Left lung (tissue), 10 donors: ENCODE data around the gene CYP4B1. TPM values are rescaled to one million over a fixed set of nuclear protein-coding genes. Genes with fewer than 3 reads are reported as not detected.

Source experiments
- ATAC-seq: fragments of 200-7000 bp; cut with Tn5 transposase; one replicate; pipeline ENCODE4 v1.9.1; 2020; ENCODE audit warnings: moderate library complexity
- DNase-seq, 4 donors: peaks; one replicate each; pipeline ENCODE4 v3.0.0-alpha.2; 2013 to 2020
- H3K27ac ChIP-seq, 2 donors: fragments of 200-600 bp; sonication (generic) in 1 of 2; one replicate each; pipeline versions ENCODE4 v1.5.0 to v1.8.0; 2020 to 2021
- H3K27me3 ChIP-seq, 2 donors: fragments of 200-600 bp; sonication (generic) in 1 of 2; one replicate each; pipeline versions ENCODE4 v1.5.0 to v1.8.0; 2020 to 2021
- H3K36me3 ChIP-seq, 2 donors: fragments of 200-600 bp; sonication (generic) in 1 of 2; one replicate each; pipeline versions ENCODE4 v1.5.0 to v1.8.0; 2020 to 2021
- H3K4me1 ChIP-seq, 2 donors: fragments of 200-600 bp; one replicate each; pipeline ENCODE4 v1.8.0; 2021
- H3K4me3 ChIP-seq, 2 donors: fragments of 200-600 bp; sonication (generic) in 1 of 2; one replicate each; pipeline versions ENCODE4 v1.5.0 to v1.8.0; 2020 to 2021; ENCODE audit warnings: mild to moderate bottlenecking in 1 of 2
- H3K9me3 ChIP-seq, 2 donors: fragments of 200-600 bp; sonication (generic) in 1 of 2; one replicate each; pipeline versions ENCODE4 v1.5.0 to v1.8.0; 2020 to 2021
- CTCF ChIP-seq, 2 donors: fragments of 200-600 bp; sonication (generic) in 1 of 2; IDR thresholded peaks; one replicate each; pipeline versions ENCODE4 v1.5.0 to v1.8.0; 2021; ENCODE audit warnings: antibody characterized with exemption in 2 of 2
- intact Hi-C, 2 donors: fragments of 100-400 bp; cut with DNase I; formaldehyde crosslinking; loops; one replicate each; pipeline versions ENCODE4 v1.11.2 to v1.14.2; 2022
- polyA plus RNA-seq, 6 donors: library from polyadenylated mRNA; unstranded; fragments of 120-200 nt; gene quantifications; one replicate each; pipeline ENCODE4 v1.2.1, GENCODE V29; 2013; ENCODE audit not compliant: insufficient read length in 6 of 6
- total RNA-seq, 2 donors: library from RNA; stranded (reverse); fragmentation: NEBNext Ultra II Directional; extraction: Animal tissue kit (Norgen Biotek cat#: 25700); gene quantifications; one replicate each; pipeline ENCODE4 v1.2.1, GENCODE V29; 2021
- donor health status: DM: no; HTN: yes; CAD: no.
- donor health status: DM: no; HTN: no; CAD: no.

CYP4B1 gene
- total and polyA plus RNA-seq, 8 donors = 1.6 to 417 (median 2.5) TPM

GRCh38 chr1:46793126-46793525 lies 5.7 kb upstream of the CYP4B1 start:
- TF ChIP-seq CTCF (IDR thresholded peaks at IDR 0.05) = no peak
- intact Hi-C loops = no loop called here

GRCh38 chr1:46797696-46798470 lies 963 bp upstream of the CYP4B1 start:
- Histone ChIP-seq H3K4me1 (peaks cover under 1 to 3% of the 10 kb centered on the region in 2 donors), H3K4me3 (no peak overlapping the region), H3K27me3 (no peaks in the 10 kb centered on the region), H3K9me3 (no peaks in the 10 kb centered on the region), H3K27ac (no peak overlapping the region), H3K36me3 (no peaks in the 10 kb centered on the region)
- DNase-seq = no peak
- no peak for ATAC-seq
- TF ChIP-seq CTCF (IDR thresholded peaks at IDR 0.05) = no peak
- intact Hi-C loops = no loop called here

More at GRCh38 chr1:46793126-46793525, 5.7 kb upstream of the CYP4B1 start:
- DNase-seq (no peak), ATAC-seq (no peak)
- H3K27ac ChIP-seq = no peak overlapping the region
- H3K4me1 ChIP-seq = no peaks in the 10 kb centered on the region
- no peaks in the 10 kb centered on the region for H3K36me3 ChIP-seq
- no peaks in the 10 kb centered on the region for H3K9me3 ChIP-seq
- H3K4me3 ChIP-seq = no peak overlapping the region
- H3K27me3 ChIP-seq = no peaks in the 10 kb centered on the region

GRCh38 chr1:46800742-46801141 lies 1.9 kb downstream of the CYP4B1 start:
- no peaks in the 10 kb centered on the region for H3K27me3 ChIP-seq
- peak overlapping the region; percentile 16 to 36 for H3K27ac ChIP-seq
- ATAC-seq = no peak
- peak overlapping the region; percentile 10 to 16 for H3K4me3 ChIP-seq
- no peaks in the 10 kb centered on the region for H3K36me3 ChIP-seq
- DNase-seq = no peak
- TF ChIP-seq CTCF (IDR thresholded peaks at IDR 0.05) = no peak
- H3K4me1 ChIP-seq = peaks cover 12 to 21% of the 10 kb centered on the region in 2 donors
- intact Hi-C loops = no loop called here
- H3K9me3 ChIP-seq = no peaks in the 10 kb centered on the region

- peaks cover 17 to 29% of the 10 kb centered on the region in 2 donors for H3K4me1 ChIP-seq
- DNase-seq (peak in 2 of 4 donors; percentile 51 to 64), ATAC-seq (peak; percentile 67)
- no peaks in the 10 kb centered on the region for H3K27me3 ChIP-seq
- H3K36me3 ChIP-seq = no peaks in the 10 kb centered on the region
- H3K4me3 ChIP-seq = peak overlapping the region in 1 of 2 donors; percentile 16
- intact Hi-C loops = no loop called here
- TF ChIP-seq CTCF (IDR thresholded peaks at IDR 0.05) = no peak
- H3K27ac ChIP-seq = peak overlapping the region; percentile 16 to 48
- no peaks in the 10 kb centered on the region for H3K9me3 ChIP-seq
Observed at GRCh38 chr1:46801323-46802055, 2.6 kb downstream of the CYP4B1 start.

GRCh38 chr1:46802081-46802480 lies 3.2 kb downstream of the CYP4B1 start:
- no peak overlapping the region for H3K4me3 ChIP-seq
- peak; percentile 60 for ATAC-seq

More at GRCh38 chr1:46802081-46802480, 3.2 kb downstream of the CYP4B1 start:
- Histone ChIP-seq H3K27me3 (no peaks in the 10 kb centered on the region), H3K9me3 (no peaks in the 10 kb centered on the region), H3K4me1 (peaks cover 19 to 33% of the 10 kb centered on the region in 2 donors), H3K36me3 (no peaks in the 10 kb centered on the region), H3K27ac (peak overlapping the region in 1 of 2 donors; percentile 48)
- intact Hi-C loops = no loop called here
- TF ChIP-seq CTCF (IDR thresholded peaks at IDR 0.05) = no peak
- peak in 1 of 4 donors; percentile 63 for DNase-seq
